Ammon's horn (tissue), 1 donor: ENCODE data around the gene ALDH6A1.
"Not testable (repeated sequence)": the region's sequence is repeated elsewhere in the genome, so short reads cannot be mapped to it uniquely, and the experiment has no call there.

Experiments used
- DNase-seq: peaks from one replicate; pipeline ENCODE4 v3.0.0-alpha.2; 2016; ENCODE audit warnings: low spot score

ALDH6A1 gene

GRCh38 chr14:74084277-74085046 is at the start of gene ALDH6A1, which contains the start of gene LIN52:
Gene ALDH6A1 (minus strand): TSS chr14:74084453. CDS start chr14:74084394, 59 bp downstream.
Gene LIN52 (plus strand): TSS chr14:74084956. CDS start chr14:74084975, 19 bp downstream.
- peak; percentile 100 for DNase-seq

DNA sequence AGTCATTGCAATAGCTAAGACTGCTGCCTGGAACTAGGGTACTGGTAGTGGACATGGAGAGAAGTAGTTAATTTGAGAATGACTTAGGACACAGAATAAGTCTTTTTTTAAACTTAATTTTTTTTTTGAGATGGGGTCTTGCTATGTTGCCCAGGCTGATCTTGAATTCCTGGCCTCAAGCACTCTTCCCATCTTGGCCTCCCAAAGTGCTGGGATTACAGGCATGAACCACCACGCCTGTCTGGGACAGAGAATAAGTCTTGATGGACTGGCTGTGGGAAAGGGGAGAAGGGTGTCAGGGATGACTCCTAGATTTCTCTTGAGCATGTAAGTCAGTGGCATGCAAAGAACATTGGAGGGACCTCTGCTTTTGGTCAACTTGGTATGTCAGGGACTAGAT is 43.4 kb upstream of the ALDH6A1 start:
- DNase-seq, result no peak

DNA sequence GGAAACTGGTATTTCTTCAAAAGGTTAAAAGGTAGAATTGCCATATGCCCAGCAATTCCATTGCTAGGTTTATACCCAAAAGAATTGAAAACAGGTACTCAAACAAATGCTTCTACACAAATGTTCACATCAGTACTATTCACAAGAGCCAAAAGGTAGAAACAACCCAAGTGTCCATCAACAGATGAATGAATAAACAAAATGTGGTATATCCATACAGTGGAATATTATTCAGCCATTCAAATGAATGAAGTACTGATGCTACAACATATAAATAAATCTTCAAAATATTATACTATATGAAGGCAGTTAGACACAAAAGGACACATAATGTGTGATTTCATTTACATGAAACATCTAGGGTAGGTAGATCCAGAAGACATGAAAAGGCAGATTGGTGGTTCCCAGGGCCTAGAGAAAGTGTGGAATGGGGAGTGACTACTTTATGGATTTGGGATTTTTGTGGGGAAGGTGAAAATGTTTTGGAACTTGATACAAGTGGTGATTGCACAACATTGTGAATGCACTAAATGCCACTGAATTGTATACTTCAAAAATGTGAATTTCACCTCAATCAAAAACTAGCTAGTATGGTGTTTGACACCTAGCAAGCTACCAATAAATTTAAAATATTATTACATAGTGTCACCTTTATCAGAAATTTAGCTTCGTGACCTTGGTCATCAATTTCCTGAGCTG is 42.2 kb upstream of the ALDH6A1 start:
- DNase-seq, result no peak

DNA sequence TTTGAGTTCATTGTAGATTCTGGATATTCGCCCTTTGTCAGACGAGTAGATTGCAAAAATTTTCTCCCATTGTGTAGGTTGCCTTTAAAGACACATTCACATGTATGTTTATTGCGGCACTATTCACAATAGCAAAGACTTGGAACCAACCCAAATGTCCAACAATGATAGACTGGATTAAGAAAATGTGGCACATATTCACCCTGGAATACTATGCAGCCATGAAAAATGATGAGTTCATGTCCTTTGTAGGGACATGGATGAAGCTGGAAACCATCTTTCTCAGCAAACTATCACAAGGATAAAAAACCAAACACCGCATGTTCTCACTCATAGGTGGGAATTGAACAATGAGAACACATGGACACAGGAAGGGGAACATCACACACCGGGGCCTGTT is 41.2 kb upstream of the ALDH6A1 start:
- not testable (repeated sequence) for DNase-seq

GRCh38 chr14:74111395-74112216 is 27.4 kb upstream of the ALDH6A1 start:
- DNase-seq, result peak; percentile 70

DNA sequence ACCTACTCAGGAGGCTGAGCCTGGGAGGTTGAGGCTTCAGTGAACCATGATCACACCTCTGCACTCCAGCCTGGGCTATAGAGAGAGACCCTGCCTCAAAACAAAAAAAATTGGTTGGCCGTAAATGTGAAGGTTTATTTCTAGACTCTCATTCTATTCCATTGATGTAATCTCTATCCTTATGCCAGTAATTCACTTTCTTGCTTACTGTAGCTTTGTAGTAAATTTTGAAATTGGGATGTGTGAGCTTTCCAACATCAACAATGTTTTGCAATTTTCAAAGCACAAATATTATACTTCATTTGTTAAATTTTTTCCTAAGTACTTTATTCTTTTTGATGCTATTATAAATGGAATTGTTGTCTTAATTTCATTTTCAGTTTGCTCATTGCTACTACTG is 25.1 kb upstream of the ALDH6A1 start:
- no peak for DNase-seq

DNA sequence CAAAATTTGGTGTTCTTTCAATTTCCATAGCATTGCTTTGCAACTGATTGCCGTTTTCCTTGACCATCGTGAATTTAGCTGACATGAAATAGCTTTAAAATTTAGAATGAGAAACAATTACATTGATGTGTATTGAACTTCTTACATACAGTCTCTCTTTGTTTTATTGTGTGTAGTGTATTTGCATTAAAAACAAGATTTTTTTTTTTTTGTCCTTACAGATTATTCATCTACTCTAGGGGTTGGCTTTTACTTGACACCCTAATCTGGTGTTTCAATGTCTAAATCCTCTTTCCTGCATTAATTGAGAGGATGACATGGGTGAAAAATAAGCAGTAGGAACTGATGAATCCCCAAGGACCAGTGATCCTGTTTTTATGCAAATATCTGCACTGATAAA is 21.1 kb upstream of the ALDH6A1 start:
- no peak for DNase-seq

DNA sequence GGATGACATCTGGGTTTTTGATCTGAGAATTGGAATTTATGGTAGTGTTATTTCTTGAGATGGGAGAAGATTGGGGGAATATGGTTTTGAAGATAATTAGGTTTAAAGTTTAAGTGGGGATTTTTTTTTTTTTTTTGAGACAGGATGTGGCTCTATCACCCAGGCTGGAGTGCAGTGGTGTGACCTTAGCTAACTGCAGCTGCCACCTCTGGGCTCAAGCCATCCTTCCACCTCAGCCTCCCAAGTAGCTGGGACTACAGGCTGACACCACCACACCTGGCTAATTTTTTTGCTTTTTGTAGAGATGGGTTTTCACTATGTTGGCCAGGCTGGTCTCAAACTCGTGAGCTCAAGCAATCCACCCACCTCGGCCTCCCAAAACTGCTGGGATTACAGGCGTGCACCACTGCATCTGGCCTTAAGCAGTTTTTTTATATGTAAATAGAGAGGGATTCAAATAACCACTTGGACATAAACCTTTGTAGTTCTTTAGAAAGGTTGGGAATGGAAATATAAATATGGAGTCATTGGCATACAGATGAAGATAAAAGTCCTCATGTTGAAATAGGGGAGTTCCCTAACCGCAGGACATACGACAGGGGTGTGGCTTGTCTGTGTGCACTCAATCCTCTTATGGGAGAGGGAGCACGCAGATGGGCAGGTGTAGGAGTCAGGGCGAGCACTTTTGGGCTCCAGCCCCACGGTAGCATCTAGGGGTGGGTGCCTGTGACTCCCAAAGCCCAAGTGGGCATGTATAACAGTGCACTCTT is 5.2 kb upstream of the ALDH6A1 start:
- no peak for DNase-seq

GRCh38 chr14:74085828-74086227 is 1.6 kb upstream of the ALDH6A1 start:
- no peak for DNase-seq

DNA sequence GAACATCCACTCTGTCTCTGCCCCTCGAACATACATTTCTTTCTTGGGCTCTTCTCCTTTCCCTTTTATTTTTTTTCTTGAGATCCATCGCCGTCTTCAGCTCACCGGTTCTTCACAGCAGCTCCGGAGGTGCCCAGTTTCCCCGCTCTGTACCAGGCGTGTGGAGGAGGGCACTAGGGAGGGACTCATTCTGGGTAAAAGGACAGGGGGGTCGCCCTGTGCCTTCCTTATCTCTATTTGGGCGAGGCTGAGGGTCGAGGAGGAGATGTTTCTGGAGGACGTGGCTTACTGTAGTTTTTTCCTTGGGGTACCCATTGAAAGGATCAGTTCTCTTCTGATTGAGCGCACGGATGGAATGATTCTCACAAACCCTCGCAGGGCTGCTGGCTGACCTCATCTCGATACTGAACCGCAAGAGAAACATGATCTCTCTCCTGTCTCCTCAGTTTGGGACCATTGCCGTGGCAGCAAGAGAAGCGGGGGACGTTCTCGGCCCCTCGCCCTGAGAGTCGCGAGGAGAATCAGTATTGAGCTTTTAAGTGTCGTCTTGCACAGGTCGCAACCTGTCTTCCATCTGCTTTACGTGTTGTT is 889 bp upstream of the ALDH6A1 start:
- no peak for DNase-seq

DNA sequence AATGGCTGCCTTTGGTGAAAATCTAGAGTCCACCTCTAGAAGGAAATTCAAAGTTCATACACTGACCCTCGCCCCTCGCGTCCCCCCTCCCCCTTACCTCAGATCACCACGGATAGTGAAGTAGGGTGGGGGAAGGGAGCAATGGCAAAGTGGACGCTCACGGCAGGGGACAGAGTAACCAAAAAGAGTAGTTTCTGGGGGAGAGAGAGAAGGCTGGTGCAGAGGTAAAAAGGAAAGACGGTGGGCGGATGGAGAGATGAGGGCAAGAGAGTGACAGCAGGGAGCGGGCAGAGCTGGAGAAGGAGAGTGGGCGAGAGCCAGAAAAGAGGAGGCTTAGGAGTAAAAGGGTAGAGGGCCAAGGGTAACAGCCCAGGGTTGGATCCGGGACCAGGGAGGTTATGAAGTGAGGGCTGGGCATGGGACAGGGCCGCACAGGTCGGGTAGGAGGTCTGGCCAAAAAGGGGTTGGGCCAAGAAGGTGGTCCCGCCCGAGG is 423 bp downstream of the ALDH6A1 start:
- no peak for DNase-seq

DNA sequence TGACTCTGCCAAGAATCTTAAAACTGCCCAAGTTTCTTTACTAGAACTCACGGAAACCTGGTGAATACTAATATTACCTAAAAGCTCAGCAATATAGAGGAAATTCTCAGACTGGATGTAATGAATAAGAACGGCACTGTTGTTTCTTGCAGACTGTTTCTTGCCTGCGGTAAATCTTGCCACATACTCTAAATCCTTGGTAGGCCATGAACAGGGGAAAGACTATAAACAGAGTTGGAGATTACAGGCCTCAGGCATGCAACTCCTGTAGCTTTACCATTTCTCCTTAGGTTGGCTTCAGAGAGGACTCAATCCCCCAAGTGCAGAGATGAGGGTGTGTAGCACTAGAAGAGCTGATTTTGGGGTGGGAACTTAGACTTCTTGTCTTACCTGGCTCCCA is 1.1 kb downstream of the ALDH6A1 start:
- DNase-seq, result no peak

GRCh38 chr14:74081491-74081890 is 2.8 kb downstream of the ALDH6A1 start:
- no peak for DNase-seq

DNA sequence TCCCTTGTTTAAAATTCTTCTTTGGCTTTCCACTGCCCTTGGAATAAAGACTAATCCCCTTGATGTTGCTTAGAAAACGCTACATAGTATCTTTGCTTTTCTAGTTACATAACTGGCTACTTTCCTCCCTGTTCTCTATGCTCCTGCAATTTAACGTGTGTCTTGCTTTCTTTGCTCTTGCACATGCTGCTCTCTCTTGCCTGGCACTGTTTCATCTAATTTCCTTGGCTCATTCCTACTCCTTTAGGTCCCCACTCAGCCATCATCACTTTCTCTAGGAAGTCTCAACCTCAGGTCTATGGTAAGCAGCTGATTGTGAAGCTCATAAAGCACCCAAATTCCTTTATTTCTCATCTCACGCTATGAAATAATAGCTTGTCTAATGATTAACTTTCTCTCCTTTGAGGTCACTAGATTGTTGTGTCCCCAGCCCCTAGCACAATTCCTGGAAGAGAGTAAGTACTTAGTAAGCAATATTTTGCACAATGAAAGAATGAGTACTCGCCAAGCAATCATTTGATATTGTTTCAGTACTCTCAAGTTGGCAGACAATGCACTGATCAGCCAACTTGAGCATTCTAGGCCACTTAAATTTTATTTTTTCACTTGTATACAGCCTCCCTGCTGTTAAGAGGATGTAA is 3.3 kb downstream of the ALDH6A1 start:
- no peak for DNase-seq

- no peak for DNase-seq
Measured at GRCh38 chr14:74077401-74077800, 6.9 kb downstream of the ALDH6A1 start.

DNA sequence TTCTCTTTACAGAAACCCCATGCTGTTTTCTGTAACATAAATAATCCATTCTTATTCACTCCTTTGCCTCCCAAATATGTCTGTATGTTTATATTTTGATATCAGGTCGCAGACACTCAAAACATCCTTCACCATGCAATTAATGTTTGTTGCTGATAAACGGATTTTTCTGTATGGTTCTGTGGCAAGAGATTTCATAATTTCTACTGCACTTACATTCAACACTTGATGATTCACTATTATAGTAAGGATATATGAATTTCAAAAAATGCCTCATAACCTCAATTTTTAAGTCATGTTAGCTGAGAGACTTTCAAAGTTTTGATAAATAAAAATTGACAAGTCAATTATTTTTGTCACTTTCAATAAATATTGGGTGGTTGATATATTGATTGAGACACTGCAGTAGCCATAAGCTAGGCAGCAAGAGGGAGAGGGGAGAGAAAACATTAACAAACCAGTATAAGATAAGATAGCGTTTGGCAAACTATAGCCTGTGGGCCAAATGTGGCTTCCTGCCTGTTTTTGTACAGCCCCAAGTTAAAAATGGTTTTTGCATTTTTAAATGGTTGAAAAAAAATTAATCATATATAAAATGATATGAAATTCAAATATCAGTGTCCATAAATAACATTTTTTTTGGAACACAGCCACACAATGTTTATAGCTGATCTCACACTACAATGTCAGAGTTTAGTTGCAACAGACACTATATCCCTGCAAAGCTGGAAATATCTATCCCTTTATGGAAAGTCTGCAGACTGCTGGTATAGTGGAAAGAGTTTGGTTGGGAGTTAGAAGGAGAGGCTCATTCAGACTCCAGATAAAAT is 18.3 kb downstream of the ALDH6A1 start:
- no peak for DNase-seq

DNA sequence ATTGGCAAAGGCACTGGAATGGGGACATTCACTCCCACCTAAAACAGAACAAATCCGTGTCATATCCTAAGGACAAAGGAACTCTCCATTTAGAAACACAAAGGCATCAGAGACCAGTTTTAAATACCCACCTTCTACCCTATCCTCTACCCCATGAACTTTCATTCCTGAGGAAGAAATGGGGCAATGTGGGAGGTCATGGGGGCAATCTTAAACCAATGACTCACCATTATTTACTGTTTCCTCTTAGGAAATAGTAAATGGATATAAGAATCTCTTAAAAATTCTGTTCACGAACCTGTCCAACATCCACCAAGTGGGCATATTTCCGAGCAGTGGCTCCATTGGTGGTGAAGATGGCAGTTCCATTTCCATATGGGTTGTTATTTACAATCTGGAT is 19.4 kb downstream of the ALDH6A1 start:
- no peak for DNase-seq

- DNase-seq, result no peak
Measured at GRCh38 chr14:74064426-74064825, 19.8 kb downstream of the ALDH6A1 start.

GRCh38 chr14:74062809-74063150 is 21.5 kb downstream of the ALDH6A1 start:
- DNase-seq, result no peak
